Neural cell (in vitro differentiated cells): ENCODE data around the gene ZNF90. TPM values are rescaled to one million over a fixed set of nuclear protein-coding genes. Genes with fewer than 3 reads are reported as not detected.
"Not testable (repeated sequence)": the region's sequence is repeated elsewhere in the genome, so short reads cannot be mapped to it uniquely, and the experiment has no call there.

ENCODE experiments used
- H2AFZ ChIP-seq: fragments of 200-600, 300-800 bp; sonication (generic), shearing (Covaris generic); 2 replicates; pipeline ENCODE4 v1.6.0; 2014; ENCODE audit warnings: low read depth, mild to moderate bottlenecking, antibody characterized with exemption, low read length, moderate library complexity
- H3F3A ChIP-seq: fragments of 200-600 bp; shearing (Covaris generic); 2 replicates; pipeline ENCODE4 v1.6.1; 2016; ENCODE audit warnings: mild to moderate bottlenecking, moderate library complexity, mixed read lengths, antibody characterized with exemption, low read length; ENCODE audit not compliant: insufficient read depth, poor library complexity, severe bottlenecking
- H3K27ac ChIP-seq: fragments of 200-600, 300-800 bp; sonication (generic), shearing (Covaris generic); 2 replicates; pipeline ENCODE4 v1.5.1; 2014; ENCODE audit warnings: mild to moderate bottlenecking, low read length, moderate library complexity
- H3K27me3 ChIP-seq: fragments of 300-800, 200-600 bp; sonication (generic), shearing (Covaris generic); 2 replicates; pipeline ENCODE4 v1.6.0; 2014; ENCODE audit warnings: mild to moderate bottlenecking, low read depth, low read length, moderate library complexity; ENCODE audit not compliant: insufficient read depth
- H3K36me3 ChIP-seq: fragments of 300-800, 200-600 bp; sonication (generic), shearing (Covaris generic); 2 replicates; pipeline ENCODE4 v1.5.1; 2014; ENCODE audit warnings: mild to moderate bottlenecking, antibody characterized with exemption, low read length, moderate library complexity; ENCODE audit not compliant: insufficient read depth
- H3K4me2 ChIP-seq: fragments of 300-800, 200-600 bp; sonication (generic), shearing (Covaris generic); 2 replicates; pipeline ENCODE4 v1.6.0; 2014; ENCODE audit warnings: mild to moderate bottlenecking, low read length
- H3K4me3 ChIP-seq: fragments of 300-800, 200-600 bp; sonication (generic), shearing (Covaris generic); 2 replicates; pipeline ENCODE4 v1.5.1; 2014; ENCODE audit warnings: mild to moderate bottlenecking, low read length, moderate library complexity
- H3K79me2 ChIP-seq: fragments of 200-600 bp; shearing (Covaris generic); replicated peaks from 2 replicates; pipeline ENCODE4 v1.6.0; 2014; ENCODE audit warnings: mild to moderate bottlenecking, low read length, moderate library complexity; ENCODE audit not compliant: insufficient read depth
- H3K9ac ChIP-seq: fragments of 300-800, 200-600 bp; sonication (generic), shearing (Covaris generic); 2 replicates; pipeline ENCODE4 v1.6.1; 2016; ENCODE audit warnings: mild to moderate bottlenecking, low read length, mixed read lengths
- H3K9me2 ChIP-seq: fragments of 200-600 bp; shearing (Covaris generic); 2 replicates; pipeline ENCODE4 v1.6.1; 2016; ENCODE audit warnings: mild to moderate bottlenecking, low read length, mixed read lengths; ENCODE audit not compliant: insufficient read depth
- H3K9me3 ChIP-seq: fragments of 200-600, 300-800 bp; sonication (generic), shearing (Covaris generic); 2 replicates; pipeline ENCODE4 v1.6.1; 2016; ENCODE audit warnings: mild to moderate bottlenecking, mixed run types, low read length, moderate library complexity, mixed read lengths
- H4K20me1 ChIP-seq: fragments of 200-600 bp; shearing (Covaris generic); 2 replicates; pipeline ENCODE4 v1.6.1; 2016; ENCODE audit warnings: mild to moderate bottlenecking, mixed run types; ENCODE audit not compliant: insufficient read depth
- EP300 ChIP-seq: fragments of 450-650 bp; conservative IDR thresholded peaks from 2 replicates; pipeline ENCODE4 v1.6.1; 2014; ENCODE audit warnings: antibody characterized with exemption, mild to moderate bottlenecking, moderate library complexity; ENCODE audit not compliant: poor library complexity, severe bottlenecking
- EZH2 ChIP-seq: fragments of 200-600, 300-800 bp; shearing (Covaris generic), sonication (generic); IDR thresholded peaks from 2 replicates; pipeline ENCODE4 v1.6.1; 2014; ENCODE audit warnings: antibody characterized with exemption, low read length, borderline replicate concordance, mild to moderate bottlenecking; ENCODE audit not compliant: insufficient read depth, poor library complexity, severe bottlenecking
- MXI1 ChIP-seq: fragments of 450-650 bp; conservative IDR thresholded peaks from 2 replicates; pipeline ENCODE4 v1.6.1; 2014; ENCODE audit warnings: antibody characterized with exemption, mild to moderate bottlenecking; ENCODE audit not compliant: poor library complexity, severe bottlenecking
- POLR2AphosphoS5 ChIP-seq: IDR thresholded peaks from 2 replicates; pipeline ENCODE4 v1.6.1; 2012
- RAD21 ChIP-seq: fragments of 450-650 bp; conservative IDR thresholded peaks from 2 replicates; pipeline ENCODE4 v1.6.1; 2014; ENCODE audit warnings: antibody characterized with exemption, mild to moderate bottlenecking, moderate library complexity
- SMC3 ChIP-seq: fragments of 450-650 bp; conservative IDR thresholded peaks from 2 replicates; pipeline ENCODE4 v1.6.1; 2014; ENCODE audit warnings: antibody characterized with exemption, mild to moderate bottlenecking, moderate library complexity; ENCODE audit not compliant: poor library complexity
- TAF1 ChIP-seq: IDR thresholded peaks from 2 replicates; pipeline ENCODE4 v1.6.1; 2012; ENCODE audit warnings: low read depth
- polyA plus RNA-seq: library from polyadenylated mRNA; depleted of rRNA; stranded (reverse); fragments of >200 nt; gene quantifications from 2 replicates; pipeline ENCODE4 v1.2.3, GENCODE V29; 2014
- TF ChIP-seq, protein P1 (sequence below): fragments of 450-650 bp; IDR thresholded peaks from 2 replicates; pipeline ENCODE4 v1.5.1; 2014; ENCODE audit warnings: antibody characterized with exemption, mild to moderate bottlenecking, moderate library complexity; ENCODE audit not compliant: poor library complexity, severe bottlenecking
- TF ChIP-seq, protein P2 (sequence below): IDR thresholded peaks from 2 replicates; pipeline ENCODE4 v1.6.1; 2012; ENCODE audit warnings: borderline replicate concordance

The ZNF90 gene
- polyA plus RNA-seq, 1 donor from 2014 or later = 0.37 TPM

DNA sequence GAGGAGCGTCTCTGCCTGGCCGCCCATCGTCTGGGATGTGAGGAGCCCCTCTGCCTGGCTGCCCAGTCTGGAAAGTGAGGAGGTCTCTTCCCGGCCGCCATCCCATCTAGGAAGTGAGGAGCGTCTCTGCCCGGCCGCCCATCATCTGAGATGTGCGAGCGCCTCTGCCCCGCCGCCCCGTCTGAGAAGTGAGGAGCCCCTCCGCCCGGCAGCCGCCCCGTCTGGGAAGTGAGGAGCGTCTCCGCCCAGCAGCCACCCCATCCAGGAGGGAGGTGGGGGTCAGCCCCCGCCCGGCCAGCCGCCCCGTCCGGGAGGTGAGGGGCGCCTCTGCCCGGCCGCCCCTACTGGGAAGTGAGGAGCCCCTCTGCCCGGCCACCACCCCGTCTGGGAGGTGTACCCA, 59.9 kb downstream of the ZNF90 start:
- H3F3A ChIP-seq, H3K4me3 ChIP-seq, H3K36me3 ChIP-seq, H3K9me3 ChIP-seq, H2AFZ ChIP-seq, H4K20me1 ChIP-seq, H3K27ac ChIP-seq, H3K9me2 ChIP-seq, H3K4me2 ChIP-seq, H3K9ac ChIP-seq, H3K79me2 ChIP-seq, H3K27me3 ChIP-seq: not testable (repeated sequence)

DNA sequence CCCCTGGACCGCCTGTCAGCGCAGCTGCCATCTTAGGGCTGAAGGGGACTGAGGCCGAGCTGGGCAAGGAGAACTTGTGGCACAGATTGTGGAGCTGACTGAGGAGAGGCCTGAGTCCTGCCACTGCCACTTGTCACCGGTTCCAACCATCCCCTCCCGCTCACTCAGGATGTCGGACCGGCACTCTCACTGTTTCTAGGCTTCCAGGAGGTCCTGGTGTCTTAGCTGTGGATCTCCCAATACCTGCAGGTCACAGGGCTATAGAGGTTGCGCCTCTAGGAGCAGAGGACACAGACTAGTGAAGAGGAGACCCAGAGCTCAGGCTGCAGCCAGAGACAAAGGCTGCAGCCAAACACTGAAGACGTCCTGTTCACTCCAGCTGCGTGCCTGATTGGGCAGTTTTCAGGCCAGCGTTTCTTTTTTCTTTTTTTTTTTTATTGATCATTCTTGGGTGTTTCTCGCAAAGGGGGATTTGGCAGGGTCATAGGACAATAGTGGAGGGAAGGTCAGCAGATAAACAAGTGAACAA, 73.9 kb downstream of the ZNF90 start:
- Histone ChIP-seq H3K4me2 (no peak overlapping the region), H3K27me3 (no peaks in the 10 kb centered on the region)

DNA sequence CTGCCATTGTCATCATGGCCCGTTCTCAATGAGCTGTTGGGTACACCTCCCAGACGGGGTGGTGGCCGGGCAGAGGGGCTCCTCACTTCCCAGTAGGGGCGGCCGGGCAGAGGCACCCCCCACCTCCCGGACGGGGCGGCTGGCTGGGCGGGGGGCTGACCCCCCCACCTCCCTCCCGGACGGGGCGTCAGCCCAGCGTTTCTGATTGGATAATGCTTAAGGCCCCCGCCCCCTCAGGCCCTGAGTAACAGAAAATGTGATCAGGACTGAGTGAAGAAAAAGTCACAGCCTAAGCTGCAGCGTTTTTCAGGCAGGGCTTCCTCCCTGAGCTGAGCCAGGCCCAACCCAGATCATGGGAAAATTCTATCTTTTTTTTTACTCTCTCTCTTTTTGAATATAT, 74.7 kb downstream of the ZNF90 start:
- H4K20me1 ChIP-seq, H3K9me2 ChIP-seq, H3K4me3 ChIP-seq, H3K9me3 ChIP-seq, H3F3A ChIP-seq, H3K27ac ChIP-seq, H3K9ac ChIP-seq, H2AFZ ChIP-seq, H3K27me3 ChIP-seq, H3K79me2 ChIP-seq, H3K4me2 ChIP-seq, H3K36me3 ChIP-seq: not testable (repeated sequence)

More for the DNA sequence above, 73.9 kb downstream of the ZNF90 start:
- Histone ChIP-seq H3K9me2 (no peaks in the 10 kb centered on the region), H3K27ac (no peak overlapping the region), H4K20me1 (no peaks in the 10 kb centered on the region), H3F3A (no peaks in the 10 kb centered on the region), H3K9me3 (no peaks in the 10 kb centered on the region), H3K79me2 (no peaks in the 10 kb centered on the region), H3K9ac (no peak overlapping the region), H3K36me3 (no peaks in the 10 kb centered on the region), H3K4me3 (no peak overlapping the region), H2AFZ (no peak overlapping the region)
- TF ChIP-seq EZH2 = no peak
- TF ChIP-seq, protein P1, sequence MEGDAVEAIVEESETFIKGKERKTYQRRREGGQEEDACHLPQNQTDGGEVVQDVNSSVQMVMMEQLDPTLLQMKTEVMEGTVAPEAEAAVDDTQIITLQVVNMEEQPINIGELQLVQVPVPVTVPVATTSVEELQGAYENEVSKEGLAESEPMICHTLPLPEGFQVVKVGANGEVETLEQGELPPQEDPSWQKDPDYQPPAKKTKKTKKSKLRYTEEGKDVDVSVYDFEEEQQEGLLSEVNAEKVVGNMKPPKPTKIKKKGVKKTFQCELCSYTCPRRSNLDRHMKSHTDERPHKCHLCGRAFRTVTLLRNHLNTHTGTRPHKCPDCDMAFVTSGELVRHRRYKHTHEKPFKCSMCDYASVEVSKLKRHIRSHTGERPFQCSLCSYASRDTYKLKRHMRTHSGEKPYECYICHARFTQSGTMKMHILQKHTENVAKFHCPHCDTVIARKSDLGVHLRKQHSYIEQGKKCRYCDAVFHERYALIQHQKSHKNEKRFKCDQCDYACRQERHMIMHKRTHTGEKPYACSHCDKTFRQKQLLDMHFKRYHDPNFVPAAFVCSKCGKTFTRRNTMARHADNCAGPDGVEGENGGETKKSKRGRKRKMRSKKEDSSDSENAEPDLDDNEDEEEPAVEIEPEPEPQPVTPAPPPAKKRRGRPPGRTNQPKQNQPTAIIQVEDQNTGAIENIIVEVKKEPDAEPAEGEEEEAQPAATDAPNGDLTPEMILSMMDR = no peak
- TF ChIP-seq, protein P2, sequence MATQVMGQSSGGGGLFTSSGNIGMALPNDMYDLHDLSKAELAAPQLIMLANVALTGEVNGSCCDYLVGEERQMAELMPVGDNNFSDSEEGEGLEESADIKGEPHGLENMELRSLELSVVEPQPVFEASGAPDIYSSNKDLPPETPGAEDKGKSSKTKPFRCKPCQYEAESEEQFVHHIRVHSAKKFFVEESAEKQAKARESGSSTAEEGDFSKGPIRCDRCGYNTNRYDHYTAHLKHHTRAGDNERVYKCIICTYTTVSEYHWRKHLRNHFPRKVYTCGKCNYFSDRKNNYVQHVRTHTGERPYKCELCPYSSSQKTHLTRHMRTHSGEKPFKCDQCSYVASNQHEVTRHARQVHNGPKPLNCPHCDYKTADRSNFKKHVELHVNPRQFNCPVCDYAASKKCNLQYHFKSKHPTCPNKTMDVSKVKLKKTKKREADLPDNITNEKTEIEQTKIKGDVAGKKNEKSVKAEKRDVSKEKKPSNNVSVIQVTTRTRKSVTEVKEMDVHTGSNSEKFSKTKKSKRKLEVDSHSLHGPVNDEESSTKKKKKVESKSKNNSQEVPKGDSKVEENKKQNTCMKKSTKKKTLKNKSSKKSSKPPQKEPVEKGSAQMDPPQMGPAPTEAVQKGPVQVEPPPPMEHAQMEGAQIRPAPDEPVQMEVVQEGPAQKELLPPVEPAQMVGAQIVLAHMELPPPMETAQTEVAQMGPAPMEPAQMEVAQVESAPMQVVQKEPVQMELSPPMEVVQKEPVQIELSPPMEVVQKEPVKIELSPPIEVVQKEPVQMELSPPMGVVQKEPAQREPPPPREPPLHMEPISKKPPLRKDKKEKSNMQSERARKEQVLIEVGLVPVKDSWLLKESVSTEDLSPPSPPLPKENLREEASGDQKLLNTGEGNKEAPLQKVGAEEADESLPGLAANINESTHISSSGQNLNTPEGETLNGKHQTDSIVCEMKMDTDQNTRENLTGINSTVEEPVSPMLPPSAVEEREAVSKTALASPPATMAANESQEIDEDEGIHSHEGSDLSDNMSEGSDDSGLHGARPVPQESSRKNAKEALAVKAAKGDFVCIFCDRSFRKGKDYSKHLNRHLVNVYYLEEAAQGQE = no peak
- TF ChIP-seq EP300 = no peak
- TF ChIP-seq MXI1 = no peak
- no peak for TF ChIP-seq TAF1
- no peak for TF ChIP-seq RAD21
- no peak for TF ChIP-seq SMC3
- no peak for TF ChIP-seq POLR2AphosphoS5
